HK-2 (cell line): ENCODE results near the gene LPXN.

Experiments
- DNase-seq: peaks from one replicate; pipeline ENCODE4 v3.0.0-alpha.2; 2018; ENCODE audit not compliant: unreplicated experiment

LPXN gene

DNA sequence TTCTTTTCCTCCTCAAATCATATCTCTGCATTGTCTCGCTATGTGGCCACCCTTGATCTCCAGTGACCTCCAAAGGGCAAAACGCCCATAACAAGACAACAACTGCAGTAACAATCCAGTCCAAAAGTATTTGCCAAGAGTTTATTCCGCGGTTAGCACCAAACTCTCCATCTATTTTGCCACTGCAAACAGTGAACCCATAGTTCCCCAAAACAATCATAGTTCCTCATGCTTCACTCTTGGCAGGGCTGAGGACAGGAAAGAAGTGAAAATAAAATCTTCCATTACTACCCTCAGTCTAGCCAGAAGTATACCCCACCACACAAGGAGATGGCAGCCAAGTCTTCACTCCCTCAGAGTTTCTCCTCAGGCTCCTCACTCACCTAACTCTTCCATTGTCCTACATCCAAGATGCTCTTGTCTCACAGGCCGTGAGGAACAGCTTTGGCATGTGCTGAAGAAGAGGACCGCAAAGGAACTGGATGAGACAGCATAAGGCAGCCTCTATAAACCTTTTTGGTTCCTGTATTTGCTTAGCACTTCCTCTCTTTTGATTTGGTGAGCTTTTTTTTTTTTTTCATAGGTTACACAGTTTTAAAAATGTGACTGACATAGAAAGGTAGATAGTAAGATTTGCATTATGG is at the start of gene LPXN:
Gene LPXN, minus strand, starts transcription at position 480 of the 644 bp plus-strand sequence. Its CDS starts 84 bp downstream, at position 396.
- DNase-seq: no peak

DNA sequence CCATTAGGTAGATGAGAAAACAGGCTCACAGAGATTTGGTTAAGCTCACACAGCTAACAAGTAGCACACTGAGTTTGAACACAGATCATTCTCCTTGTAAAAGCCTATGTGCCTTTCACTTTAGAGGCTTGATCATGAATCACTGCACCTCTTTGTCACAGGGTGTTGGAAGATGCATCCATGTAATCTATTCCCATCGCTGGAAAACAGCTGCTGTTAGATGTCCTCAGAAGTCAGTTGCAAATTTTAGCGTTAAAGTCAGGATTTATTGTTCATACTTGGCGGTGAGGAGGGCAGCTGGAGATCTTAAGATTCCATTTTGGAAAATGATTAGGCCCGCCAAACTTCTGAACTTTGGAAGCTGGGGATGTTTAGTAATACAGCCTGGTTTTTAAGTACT is 49.4 kb upstream of the LPXN start:
- no peak for DNase-seq

DNA sequence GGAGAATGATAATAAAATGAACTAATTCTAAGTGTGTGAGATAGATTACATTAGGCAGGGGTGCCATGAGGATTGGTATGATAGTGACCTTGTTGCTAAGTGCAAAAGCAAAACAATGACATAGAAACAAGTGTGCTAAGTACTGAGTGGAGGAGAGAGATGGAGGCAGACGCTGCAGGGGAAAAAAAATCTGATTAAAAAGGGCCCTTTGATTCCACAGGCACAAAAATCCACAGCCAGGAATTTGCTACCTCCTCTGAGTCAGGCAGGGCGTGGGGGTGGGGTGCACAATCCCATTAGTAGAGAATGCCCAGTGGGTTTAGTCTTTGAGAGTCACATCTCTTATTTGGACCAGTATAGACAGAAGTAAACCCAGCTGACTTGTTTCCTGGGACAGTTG is 46.7 kb upstream of the LPXN start, which contains the start of gene CNTF:
Gene CNTF, plus strand, starts transcription at position 322 of the 400 bp plus-strand sequence. CDS start 88 bp downstream, outside the sequence.
- no peak for DNase-seq

- no peak for DNase-seq
These were observed 46.1 kb upstream of the LPXN start for GRCh38 chr11:58621586-58622262.

- no peak for DNase-seq
These were observed 42.4 kb upstream of the LPXN start for GRCh38 chr11:58617976-58618557.

DNA sequence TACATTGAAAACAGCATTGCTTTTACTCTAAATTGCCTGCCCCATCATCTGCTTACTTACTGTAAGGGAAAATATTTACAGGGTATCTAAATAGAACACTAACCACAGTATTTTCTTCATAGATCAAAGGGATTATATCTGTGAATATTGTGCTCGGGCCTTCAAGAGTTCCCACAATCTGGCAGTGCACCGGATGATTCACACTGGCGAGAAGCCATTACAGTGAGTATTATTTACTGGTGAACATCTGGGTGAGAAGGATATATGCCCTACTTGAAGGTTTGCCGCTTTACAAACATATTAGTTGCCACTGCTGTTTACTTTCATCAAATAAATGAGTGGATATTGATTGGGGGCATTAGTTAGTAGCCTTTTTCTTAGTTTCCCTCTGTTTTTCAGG is 40.9 kb upstream of the LPXN start:
- no peak for DNase-seq

GRCh38 chr11:58615559-58615958 is 39.9 kb upstream of the LPXN start:
- DNase-seq: no peak

GRCh38 chr11:58613228-58613627 is 37.6 kb upstream of the LPXN start:
- no peak for DNase-seq

GRCh38 chr11:58609723-58610122 is 34.1 kb upstream of the LPXN start:
- no peak for DNase-seq

DNA sequence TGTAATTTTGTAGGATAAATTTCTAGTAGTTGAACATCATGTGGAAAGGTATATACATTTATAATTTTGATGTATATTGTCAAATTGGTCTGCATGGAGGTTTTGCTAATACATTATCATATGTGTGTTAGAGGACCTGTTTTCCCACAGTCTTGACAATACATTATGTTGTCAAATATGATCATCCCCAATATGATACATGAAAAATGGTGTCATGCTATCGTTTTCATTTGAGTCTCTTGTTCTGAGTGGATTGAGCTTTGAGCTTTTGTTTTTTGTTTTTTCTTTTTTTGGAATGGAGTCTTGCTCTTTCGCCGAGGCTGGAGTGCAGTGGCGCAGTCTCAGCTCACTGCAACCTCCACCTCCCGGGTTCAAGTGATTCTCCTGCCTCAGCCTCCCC is 32.7 kb upstream of the LPXN start:
- DNase-seq: no peak

GRCh38 chr11:58606930-58607714 is 31.5 kb upstream of the LPXN start:
- no peak for DNase-seq

DNA sequence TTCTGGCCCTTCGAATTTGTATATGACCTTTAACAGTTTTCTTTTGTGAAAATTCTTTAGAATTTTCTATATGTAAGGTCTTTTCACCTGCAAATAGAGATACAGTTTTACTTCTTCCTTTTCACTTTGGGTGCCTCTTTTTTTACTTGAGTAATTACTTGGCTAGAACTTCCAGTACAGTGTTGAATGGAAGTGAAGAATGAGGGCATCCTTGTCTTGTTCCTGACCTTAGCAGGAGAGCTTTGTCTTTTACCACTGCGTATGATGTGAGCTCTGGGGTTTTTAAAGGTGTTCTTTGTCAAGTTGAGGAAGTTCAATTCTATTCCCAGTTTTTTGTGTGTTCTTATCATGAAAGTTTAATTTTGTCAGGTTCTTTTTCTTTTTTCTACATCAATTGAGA is 24.9 kb upstream of the LPXN start:
- DNase-seq: no peak

GRCh38 chr11:58597486-58598144 is 22.0 kb upstream of the LPXN start:
- DNase-seq: no peak

- DNase-seq: no peak
These were observed 21.0 kb upstream of the LPXN start for GRCh38 chr11:58596621-58597020.

DNA sequence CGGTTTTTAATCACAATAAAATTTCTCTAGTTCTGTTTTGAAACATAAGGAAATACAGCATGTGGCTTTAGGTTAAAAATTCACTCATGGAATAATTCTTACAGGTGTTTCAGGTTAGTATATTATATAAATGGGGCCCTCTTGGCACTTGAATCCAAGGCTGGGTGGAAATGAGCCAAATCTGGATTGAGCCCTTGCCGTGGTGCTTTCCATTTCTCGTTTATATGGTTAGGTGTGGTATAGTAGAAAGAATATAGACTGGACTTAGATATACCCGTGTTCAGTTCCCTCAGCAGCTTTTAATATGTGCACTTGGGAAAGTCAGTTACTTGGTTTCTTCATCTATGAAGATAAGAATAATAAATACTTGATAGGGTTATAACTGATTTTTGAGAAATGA is 19.2 kb upstream of the LPXN start:
- no peak for DNase-seq

DNA sequence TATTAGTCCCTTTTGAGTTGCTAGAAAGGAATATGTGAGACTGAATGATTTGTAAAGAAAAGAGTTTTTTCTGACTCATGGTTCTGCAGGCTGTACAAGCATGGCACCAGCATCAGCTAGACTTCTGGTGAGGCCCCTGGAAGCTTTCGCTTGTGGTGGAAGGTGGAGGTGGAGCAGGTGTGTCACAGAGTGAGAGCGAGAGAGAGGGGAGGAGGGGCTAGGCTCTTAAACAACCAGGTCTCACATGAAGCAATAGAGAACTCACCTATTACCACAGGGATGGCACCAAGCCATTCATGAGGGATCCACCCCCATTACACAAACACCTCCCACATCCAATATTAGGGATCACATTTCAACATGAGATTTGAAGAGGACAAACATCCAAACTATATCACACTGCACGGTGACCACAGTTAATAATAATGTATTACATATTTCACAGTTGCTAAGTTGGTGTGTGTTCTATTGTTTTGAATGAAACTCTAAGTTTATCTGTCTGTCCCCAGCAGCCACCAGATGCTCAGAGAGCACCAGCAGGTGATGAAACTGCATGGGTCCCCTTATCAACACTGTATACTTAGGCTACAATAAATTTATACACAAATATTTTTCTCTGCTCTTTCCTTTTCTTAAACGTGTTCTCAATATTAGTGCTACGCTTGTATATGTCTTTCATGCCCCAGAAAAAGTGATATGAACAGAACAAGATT is 17.3 kb upstream of the LPXN start:
- DNase-seq: no peak

GRCh38 chr11:58591659-58592058 is 16.0 kb upstream of the LPXN start:
- DNase-seq: no peak

DNA sequence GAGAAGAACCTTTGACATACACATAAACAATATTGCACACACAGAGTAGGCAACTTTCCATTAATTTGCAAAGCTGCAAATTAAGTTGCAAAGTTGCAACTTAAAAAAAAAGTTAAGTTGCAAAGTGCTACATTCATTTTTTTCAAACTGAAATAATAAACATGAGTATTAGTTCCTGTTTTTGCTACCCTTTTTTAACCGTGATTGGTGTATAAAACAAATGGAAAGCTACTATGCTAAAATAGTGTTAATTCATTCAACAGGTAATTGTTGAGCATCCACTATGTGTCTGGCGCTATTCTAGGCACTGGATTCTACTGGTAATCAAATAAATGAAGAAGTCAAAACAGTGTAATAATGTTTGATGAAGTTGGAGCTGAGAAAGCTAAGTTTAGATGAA is 11.3 kb upstream of the LPXN start:
- no peak for DNase-seq

DNA sequence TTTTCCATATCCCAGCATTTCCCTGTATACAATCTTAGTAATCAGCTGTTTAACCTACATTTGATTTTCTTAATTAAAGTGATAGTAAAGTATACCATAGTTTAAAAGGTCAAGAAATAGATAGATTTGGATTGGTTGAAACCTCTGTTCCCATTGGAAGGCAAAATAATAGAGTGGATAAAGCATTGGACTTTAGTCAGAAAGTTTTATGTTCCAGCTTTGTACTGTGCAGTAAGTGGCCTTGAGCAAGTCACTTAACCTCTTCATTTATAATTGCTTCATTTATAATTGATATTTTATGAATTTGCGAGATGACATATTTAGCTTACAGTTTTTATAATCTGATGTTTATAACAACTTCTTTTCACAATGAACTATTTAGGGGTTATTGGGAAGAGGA is 6.8 kb upstream of the LPXN start:
- DNase-seq: no peak

GRCh38 chr11:58580311-58580710 is 4.7 kb upstream of the LPXN start:
- DNase-seq: no peak
